HG02973 (cell line): Measurements from ENCODE around the gene GNAO1.
"Not testable (repeated sequence)": the region's sequence is repeated elsewhere in the genome, so short reads cannot be mapped to it uniquely, and the experiment has no call there.

Experiments
- ATAC-seq: cut with Tn5 transposase; IDR thresholded peaks from one replicate; pipeline ENCODE4 v1.9.1; 2021; ENCODE audit warnings: moderate library complexity; ENCODE audit not compliant: unreplicated experiment

Gene GNAO1

DNA sequence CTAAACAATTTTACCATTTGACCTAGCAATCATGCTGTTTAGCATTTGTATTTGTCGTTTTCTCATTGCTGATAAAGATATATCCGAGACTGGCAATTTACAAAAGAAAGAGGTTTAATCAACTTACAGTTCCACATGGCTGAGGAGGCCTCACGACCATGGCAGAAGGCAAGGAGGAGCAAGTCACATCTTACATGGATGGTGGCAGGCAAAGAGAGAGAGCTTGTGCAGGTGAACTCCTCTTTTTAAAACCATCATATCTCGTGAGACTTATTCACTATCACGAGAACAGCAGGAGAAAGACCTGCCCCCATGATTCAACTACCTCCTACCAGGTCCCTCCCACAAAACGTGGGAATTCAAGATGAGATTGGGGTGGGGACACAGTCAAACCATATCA lies 187.8 kb downstream of the GNAO1 start:
- ATAC-seq: not testable (repeated sequence)

DNA sequence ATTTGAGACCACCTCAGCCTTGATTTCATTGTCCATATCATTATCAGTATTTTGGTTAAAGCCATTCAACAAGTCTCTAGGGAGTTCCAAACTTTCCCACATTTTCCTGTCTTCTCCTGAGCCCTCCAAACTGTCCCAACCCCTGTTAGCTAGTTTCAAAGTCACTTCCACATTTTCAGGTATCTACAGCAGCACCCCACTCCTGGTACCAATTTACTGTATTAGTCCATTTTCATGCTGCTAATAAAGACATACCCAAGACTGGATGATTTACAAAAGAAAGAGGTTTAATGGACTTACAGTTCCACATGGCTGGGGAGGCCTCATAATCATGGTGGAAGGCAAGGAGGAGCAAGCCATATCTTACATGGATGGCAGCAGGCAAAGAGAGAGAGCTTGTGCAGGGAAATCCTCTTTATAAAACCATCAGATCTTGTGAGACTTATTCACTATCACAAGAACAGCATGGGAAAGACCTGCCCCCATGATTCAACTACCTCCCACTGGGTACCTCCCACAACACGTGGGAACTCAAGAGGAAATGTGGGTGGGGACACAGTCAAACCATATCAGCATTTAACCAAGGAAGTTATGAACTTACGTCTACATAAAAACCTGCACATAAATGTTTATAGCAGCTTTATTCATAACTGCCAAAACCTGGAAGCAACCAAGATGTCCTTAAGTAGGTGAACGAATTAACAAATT lies 189.6 kb downstream of the GNAO1 start:
- ATAC-seq: not testable (repeated sequence)

DNA sequence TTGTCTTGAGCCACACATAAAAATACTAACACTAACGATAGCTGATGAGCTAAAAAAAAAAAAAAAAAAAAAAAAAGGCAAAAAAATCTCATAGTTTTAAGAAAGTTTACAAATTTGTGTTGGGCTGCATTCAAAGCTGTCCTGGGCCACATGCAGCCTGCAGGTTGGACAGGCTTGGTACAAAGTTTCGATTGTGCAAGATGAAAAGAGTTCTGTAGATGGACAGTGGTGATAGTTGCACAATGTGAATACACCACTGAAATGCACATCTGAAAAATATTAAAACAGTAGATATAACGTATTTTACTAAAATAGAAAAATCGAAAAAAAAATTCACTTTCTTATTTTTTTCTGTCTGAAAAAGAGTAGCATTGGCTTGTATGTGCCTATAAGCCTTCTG lies 191.2 kb downstream of the GNAO1 start:
- no peak for ATAC-seq

DNA sequence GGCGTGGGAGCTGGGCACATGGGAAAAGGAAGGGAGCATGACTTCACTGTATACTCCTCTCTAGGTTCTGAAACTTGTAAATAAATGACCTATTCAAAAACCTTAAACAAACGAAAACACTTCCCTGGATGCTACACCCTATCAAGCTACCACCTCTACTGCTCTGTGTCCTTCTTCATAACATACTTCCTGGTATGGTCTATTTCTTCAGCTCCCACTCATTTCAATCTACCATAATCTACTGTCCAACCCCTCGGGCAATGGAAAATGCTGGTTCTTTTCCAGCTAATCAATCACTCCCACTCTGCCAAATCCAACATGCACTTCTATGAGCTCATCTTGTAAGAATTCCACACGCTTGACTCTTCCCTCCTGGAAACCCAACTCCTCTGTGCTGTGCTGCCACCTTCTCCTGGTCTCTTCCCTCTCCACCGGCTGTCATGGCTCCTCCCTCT lies 191.6 kb downstream of the GNAO1 start:
- ATAC-seq: no peak

DNA sequence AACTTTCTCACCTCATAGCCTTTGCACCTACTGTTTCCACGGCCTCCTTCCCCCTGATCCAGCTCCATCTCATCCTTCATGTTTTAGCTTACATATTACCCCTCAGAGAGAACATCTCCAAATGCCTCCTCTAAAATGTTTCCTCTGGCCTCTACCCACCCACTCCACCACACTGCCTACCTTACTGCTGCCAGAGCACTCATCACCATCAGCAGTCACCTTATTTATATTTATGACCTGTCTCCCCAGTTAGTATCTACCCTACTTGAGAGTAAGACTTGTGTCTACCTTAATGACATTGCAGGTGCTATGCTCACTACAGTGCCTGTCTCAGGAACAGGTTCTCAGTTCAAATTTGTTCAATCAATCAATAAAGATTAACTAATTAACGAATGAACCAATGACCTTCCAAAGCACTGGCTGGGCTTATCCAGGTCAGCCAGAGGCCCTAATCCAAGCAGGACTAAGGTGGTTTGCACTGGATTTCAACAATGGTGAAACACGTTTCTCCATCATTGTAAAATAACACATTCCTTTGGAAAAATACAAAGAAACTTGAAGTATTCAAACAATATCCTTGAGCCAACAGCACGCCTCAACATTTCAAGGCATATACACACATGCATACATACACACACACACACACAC lies 192.9 kb downstream of the GNAO1 start:
- no peak for ATAC-seq

DNA sequence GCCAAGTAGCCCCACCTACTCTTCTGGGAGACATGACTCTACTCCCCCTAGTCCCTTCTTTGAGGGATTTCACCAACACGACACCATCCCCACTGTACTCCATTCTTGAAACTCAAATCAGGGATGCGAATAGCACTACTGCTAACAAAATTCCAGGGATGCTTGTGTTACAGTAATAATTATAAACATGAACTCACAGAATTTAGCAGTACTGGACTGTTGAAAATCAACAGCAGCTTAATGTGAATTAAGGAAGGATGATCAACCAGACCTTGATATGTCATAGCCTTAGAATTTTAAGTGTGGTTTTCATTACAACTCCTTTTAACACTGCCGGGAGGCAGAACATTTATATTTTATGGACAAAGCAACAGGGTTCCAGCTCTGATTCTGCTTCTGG lies 196.1 kb downstream of the GNAO1 start:
- ATAC-seq: no peak

DNA sequence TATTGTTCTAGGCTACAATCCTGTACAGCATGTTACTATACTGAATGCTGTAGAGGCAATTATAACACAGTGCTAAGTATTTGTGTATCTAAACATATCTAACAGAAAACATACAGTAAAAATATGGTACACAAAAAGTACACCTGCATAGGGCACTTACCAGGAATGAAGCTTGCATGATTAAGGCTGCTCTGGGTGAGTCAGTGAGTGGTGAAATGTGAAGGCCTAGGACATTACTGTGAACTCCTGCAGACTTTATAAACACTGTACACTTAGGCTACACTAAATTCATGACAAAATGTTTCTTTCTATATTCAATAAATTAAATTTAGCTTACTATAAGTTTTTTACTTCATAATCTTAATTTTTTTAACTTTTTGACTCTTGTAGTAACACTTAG lies 196.9 kb downstream of the GNAO1 start:
- ATAC-seq: no peak

DNA sequence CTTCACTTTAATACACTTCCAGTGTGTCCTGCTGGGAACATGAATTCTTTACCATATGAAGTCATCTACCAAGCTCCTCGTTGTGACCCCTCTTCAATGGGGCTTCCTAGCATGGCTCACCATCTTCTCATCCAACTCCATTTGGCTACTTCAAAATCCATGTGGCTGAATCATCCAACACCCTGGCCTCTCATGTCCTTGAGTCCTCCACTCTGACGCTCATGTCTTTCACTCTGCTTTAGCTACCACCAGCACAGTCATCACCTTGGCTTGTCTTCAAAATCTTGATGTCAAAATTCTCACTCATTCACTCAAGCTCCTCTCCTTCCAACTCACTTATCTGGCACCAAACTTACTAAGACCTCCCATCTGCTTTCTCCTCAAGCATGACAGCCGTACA lies 198.3 kb downstream of the GNAO1 start:
- ATAC-seq: no peak

DNA sequence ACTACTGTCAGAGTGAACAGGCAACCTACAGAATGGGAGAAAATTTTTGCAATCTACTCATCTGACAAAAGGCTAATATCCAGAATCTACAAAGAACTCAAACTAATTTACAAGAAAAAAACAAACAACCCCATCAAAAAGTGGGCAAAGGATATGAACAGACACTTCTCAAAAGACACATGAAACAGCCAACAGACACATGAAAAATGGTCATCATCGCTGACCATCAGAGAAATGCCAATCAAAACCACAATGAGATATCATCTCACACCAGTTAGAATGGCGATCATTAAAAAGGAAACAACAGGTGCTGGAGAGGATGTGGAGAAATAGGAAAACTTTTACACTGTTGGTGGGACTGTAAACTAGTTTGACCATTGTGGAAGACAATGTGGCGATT lies 205.4 kb downstream of the GNAO1 start:
- not testable (repeated sequence) for ATAC-seq

DNA sequence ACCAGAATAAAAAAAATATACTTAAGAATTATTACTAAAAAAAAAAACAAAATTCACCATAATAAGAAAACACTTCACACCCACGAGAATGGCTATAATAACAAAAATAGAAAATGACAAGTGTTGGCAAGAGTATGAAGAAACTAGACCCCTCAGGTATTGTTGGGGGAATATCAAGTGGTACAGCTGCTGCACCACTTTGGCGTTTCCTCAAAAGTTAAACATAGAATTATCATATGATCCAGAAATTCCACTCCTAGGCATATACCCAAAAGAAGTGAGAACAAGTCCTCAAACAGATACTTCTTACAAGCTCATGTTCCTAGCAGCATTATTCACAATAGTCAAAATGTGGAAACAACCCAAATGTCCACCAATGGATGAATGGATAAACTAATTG lies 207.8 kb downstream of the GNAO1 start:
- ATAC-seq: no peak

DNA sequence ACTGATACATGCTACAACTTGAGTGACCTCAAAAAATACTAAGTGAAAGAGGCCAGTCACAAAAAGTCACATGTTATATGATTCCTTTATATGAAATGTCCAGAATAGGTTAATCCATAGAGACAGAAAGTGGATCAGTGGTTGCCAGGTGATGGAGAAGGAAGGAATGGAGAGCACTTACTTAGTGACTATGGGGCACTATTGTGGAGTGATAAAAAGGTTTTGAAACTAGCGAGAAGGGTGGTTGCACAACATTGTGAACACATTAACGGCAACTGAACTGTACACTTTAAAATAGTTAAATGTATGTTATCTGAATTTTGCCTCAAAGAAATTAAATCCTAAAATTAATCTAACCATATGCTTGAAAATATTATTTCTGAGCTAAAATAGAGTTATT lies 208.2 kb downstream of the GNAO1 start:
- ATAC-seq: no peak

DNA sequence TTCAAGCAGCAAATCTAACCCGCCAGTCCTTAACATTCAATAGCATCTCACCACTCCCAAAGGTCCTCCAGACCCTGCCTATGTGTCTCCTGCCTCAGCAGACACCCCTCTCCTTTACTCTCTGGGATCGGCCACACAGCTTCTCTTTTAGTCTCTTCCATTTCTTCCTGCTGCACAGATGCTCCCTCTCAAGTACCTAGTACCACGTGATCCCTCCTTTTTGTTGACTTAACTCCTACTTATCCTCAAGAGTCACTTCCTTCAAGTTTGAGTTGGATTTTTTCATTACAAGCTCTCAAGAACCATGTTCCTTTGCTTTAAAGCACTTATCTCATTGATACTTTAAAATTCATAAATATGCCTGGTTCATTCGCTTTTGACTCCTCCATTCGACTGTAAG lies 209.2 kb downstream of the GNAO1 start:
- ATAC-seq: no peak

DNA sequence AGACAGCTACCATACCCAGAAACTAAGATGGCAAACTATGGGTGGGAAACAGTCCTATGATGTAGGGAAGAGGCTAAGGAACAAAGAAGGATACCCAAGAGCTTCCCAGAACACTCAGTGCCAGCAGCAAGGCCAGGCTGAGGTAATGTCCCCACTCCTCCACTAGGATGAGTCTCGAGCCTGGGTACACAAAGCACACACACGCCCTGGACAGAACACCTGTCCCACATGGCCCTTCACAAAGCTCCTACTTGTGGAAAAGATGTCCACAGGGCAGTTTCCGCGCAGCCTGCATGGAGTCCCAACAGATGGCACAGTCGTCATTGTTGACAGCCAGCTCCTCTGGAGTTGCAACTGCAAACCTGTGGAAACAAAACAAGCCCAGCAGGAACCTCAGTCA lies 210.2 kb downstream of the GNAO1 start:
- ATAC-seq: no peak

DNA sequence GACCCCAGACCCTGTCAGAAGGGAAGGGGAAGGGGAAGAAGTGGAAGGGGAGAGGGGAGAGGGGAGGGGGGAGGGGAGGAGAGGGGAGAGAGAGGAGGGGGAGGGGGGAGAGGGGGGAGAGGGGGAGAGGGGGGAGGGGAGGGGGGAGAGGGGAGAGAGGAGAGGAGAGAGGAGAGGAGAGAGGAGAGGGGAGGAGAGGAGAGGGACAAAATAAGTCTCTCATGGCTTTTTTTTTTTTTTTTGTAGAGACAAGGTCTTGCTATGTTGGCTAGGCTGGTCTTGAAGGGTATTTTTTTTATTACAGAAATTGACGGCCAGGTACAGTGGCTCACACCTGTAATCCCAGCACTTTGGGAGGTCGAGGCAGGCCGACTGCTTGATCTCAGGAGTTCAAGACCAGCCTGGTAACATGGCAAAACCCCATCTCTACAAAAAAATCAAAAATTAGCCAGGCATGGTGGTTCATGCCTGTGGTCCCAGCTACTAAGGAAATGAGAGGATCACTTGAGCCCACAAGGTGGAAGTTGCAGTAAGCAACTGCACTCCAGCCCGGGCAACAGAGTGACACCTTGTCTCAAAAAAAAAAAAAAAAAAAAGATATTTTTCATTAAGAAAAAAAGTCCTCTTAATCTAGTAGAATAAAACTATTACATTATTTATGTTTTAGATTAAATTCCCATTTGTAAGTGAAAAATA lies 214.8 kb downstream of the GNAO1 start:
- ATAC-seq: no peak
